ENCODE measurements around the gene TEX261. TPM values are rescaled to one million over a fixed set of nuclear protein-coding genes. Genes with fewer than 3 reads are reported as not detected.
A peak's percentile ranks its signal among the peaks of the same experiment; 100 is the strongest.

Gene TEX261
- total RNA-seq, 1 donor from 2014 or later: 54.1 TPM

- H3K9me3 Mint-ChIP-seq: no peaks in the 10 kb centered on the region
- ATAC-seq (ENCODE audit: low read depth) (no peak), DNase-seq (no peak)
- CTCF ChIA-PET: interaction anchor here (0.8 to 4.1 kb wide), 8 partner anchors 8 to 57 kb away, joined by 3 to 24 read pairs (median 8); partner anchors contain the start of gene ANKRD53
- peaks cover 8% of the 10 kb centered on the region for H3K4me1 Mint-ChIP-seq
- no peaks in the 10 kb centered on the region for H3K36me3 Mint-ChIP-seq (ENCODE audit: low read depth)
- POLR2A ChIA-PET: interaction anchor here (0.7 to 1.0 kb wide), 2 partner anchors 12 to 36 kb away, joined by 3 to 4 read pairs; partner anchors contain the start of gene ANKRD53
- H3K4me3 Mint-ChIP-seq: peak overlapping the region; percentile 83
- TF ChIP-seq CTCF (IDR thresholded peaks at IDR 0.05): no peak
- intact Hi-C loops (cut with micrococcal nuclease): loop anchor here (1.0 kb wide), 4 partner anchors 8 to 36 kb away; no protein-coding TSS in a partner anchor
- no peak overlapping the region for H3K27ac Mint-ChIP-seq
- peaks cover 23% of the 10 kb centered on the region for H3K27me3 Mint-ChIP-seq
Observed at GRCh38 chr2:70965506-70965905, 29.2 kb downstream of the TEX261 start.

GRCh38 chr2:70964596-70965386, 29.9 kb downstream of the TEX261 start:
- H3K9me3 Mint-ChIP-seq: no peaks in the 10 kb centered on the region
- DNase-seq: peak; percentile 74
- ChIA-PET POLR2A (interaction anchor here (0.6 to 1.0 kb wide), 2 partner anchors 13 to 377 kb away, joined by 3 to 4 read pairs; partner anchors contain the start of gene ANKRD53), CTCF (interaction anchor here (0.8 to 4.1 kb wide), 8 partner anchors 9 to 57 kb away, joined by 3 to 24 read pairs (median 8); partner anchors contain the start of gene ANKRD53)
- H3K36me3 Mint-ChIP-seq (ENCODE audit: low read depth): no peaks in the 10 kb centered on the region
- peaks cover 26% of the 10 kb centered on the region for H3K27me3 Mint-ChIP-seq
- peak; percentile 94 for ATAC-seq (ENCODE audit: low read depth)
- TF ChIP-seq CTCF (IDR thresholded peaks at IDR 0.05): no peak
- no peak overlapping the region for H3K27ac Mint-ChIP-seq
- H3K4me1 Mint-ChIP-seq: peaks cover 8% of the 10 kb centered on the region
- intact Hi-C loops (cut with micrococcal nuclease): loop anchor here (1.0 kb wide), 4 partner anchors 9 to 37 kb away; no protein-coding TSS in a partner anchor
- H3K4me3 Mint-ChIP-seq: peak overlapping the region; percentile 83

- POLR2A ChIA-PET: interaction anchor here (0.6 kb wide), 1 partner anchor 377 kb away, joined by 3 read pairs; no protein-coding TSS in a partner anchor
- DNase-seq (no peak), ATAC-seq (ENCODE audit: low read depth) (no peak)
- Mint-ChIP-seq H3K9me3 (no peaks in the 10 kb centered on the region), H3K27me3 (peaks cover 25% of the 10 kb centered on the region), H3K36me3 (ENCODE audit: low read depth) (no peaks in the 10 kb centered on the region), H3K27ac (no peak overlapping the region), H3K4me1 (peaks cover 8% of the 10 kb centered on the region), H3K4me3 (no peak overlapping the region)
- TF ChIP-seq CTCF (IDR thresholded peaks at IDR 0.05): no peak
- intact Hi-C loops (cut with micrococcal nuclease): no loop called here
- CTCF ChIA-PET: interaction anchor here (1.2 to 4.1 kb wide), 5 partner anchors 13 to 37 kb away, joined by 3 to 24 read pairs (median 22); partner anchors contain the start of gene ANKRD53
Observed at GRCh38 chr2:70964133-70964532, 30.5 kb downstream of the TEX261 start.

- peaks cover 25% of the 10 kb centered on the region for H3K27me3 Mint-ChIP-seq
- peaks cover 12% of the 10 kb centered on the region for H3K4me1 Mint-ChIP-seq
- CTCF ChIA-PET: interaction anchor here (1.1 to 3.9 kb wide), 3 partner anchors 14 to 39 kb away, joined by 3 to 24 read pairs (median 11); partner anchors contain the start of gene ANKRD53
- no peak overlapping the region for H3K4me3 Mint-ChIP-seq
- ATAC-seq (ENCODE audit: low read depth): no peak
- intact Hi-C loops (cut with micrococcal nuclease): no loop called here
- H3K36me3 Mint-ChIP-seq (ENCODE audit: low read depth): no peaks in the 10 kb centered on the region
- H3K27ac Mint-ChIP-seq: no peak overlapping the region
- H3K9me3 Mint-ChIP-seq: no peaks in the 10 kb centered on the region
- POLR2A ChIA-PET: no interaction called here
- DNase-seq: no peak
- TF ChIP-seq CTCF (IDR thresholded peaks at IDR 0.05): no peak
Observed at GRCh38 chr2:70962885-70963878, 31.5 kb downstream of the TEX261 start.

Measured in activated B cell treated with CpG ODN at 0.5 μM for 24 hours (primary cell).